ENCODE results near the gene AIP.

DNA sequence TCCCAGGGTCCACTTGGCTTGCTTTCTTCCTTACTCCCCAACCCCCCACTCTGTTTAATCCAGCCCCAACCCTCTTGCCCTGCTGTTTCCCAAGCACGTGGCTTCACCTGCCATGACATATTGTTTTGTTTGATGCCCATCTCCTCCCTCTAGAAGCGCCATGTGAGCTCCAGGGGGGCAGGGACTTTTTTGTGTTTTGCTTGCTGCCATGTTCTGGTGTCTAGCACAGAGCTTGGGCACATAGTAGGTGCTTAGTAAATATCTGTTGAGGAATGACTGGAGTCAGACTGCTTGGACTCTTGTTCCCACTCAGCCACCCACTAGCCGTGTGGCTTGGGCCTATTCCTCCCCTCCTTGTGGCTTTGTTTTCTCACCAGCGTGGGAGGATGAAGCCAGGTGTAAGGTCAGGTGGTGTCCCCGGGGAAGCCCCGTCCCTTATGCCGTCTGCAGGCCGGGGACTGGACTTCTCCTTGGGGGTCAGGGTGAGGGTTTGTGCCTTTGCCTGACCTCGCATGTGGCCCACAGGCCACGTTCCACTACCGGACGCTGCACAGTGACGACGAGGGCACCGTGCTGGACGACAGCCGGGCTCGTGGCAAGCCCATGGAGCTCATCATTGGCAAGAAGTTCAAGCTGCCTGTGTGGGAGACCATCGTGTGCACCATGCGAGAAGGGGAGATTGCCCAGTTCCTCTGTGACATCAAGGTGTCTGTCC, 3.8 kb downstream of the AIP start:
- TF ChIP-seq SP1 (IDR thresholded peaks at IDR 0.05; ENCODE audit: low read depth) (no peak), ZFX (IDR thresholded peaks at IDR 0.05) (no peak), MAX (IDR thresholded peaks at IDR 0.05) (no peak), RAD21 (IDR thresholded peaks at IDR 0.05; ENCODE audit: low read depth) (no peak), POLR2AphosphoS5 (IDR thresholded peaks at IDR 0.05; ENCODE audit: low read depth, low read length) (no peak), TCF7L2 (IDR thresholded peaks at IDR 0.05; ENCODE audit: borderline replicate concordance, extremely low read depth, insufficient read depth, insufficient read length) (no peak), POLR2A (IDR thresholded peaks at IDR 0.05; ENCODE audit: borderline replicate concordance, extremely low read depth, insufficient read depth, insufficient read length) (no peak), EGR1 (IDR thresholded peaks at IDR 0.05; ENCODE audit: low read depth) (no peak), ZNF274 (IDR thresholded peaks at IDR 0.05; ENCODE audit: low read depth, low read length) (no peak), EZH2 (IDR thresholded peaks at IDR 0.05) (no peak)
- TF ChIP-seq, protein P1, sequence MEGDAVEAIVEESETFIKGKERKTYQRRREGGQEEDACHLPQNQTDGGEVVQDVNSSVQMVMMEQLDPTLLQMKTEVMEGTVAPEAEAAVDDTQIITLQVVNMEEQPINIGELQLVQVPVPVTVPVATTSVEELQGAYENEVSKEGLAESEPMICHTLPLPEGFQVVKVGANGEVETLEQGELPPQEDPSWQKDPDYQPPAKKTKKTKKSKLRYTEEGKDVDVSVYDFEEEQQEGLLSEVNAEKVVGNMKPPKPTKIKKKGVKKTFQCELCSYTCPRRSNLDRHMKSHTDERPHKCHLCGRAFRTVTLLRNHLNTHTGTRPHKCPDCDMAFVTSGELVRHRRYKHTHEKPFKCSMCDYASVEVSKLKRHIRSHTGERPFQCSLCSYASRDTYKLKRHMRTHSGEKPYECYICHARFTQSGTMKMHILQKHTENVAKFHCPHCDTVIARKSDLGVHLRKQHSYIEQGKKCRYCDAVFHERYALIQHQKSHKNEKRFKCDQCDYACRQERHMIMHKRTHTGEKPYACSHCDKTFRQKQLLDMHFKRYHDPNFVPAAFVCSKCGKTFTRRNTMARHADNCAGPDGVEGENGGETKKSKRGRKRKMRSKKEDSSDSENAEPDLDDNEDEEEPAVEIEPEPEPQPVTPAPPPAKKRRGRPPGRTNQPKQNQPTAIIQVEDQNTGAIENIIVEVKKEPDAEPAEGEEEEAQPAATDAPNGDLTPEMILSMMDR (IDR thresholded peaks at IDR 0.05 in 2 of 3, conservative IDR thresholded peaks at IDR 0.05 in 1 of 3; ENCODE audit: borderline replicate concordance in 1 of 3, insufficient read depth in 1 of 3, low read depth in 2 of 3, low read length in 2 of 3) = no peak
- TF ChIP-seq, protein P2, sequence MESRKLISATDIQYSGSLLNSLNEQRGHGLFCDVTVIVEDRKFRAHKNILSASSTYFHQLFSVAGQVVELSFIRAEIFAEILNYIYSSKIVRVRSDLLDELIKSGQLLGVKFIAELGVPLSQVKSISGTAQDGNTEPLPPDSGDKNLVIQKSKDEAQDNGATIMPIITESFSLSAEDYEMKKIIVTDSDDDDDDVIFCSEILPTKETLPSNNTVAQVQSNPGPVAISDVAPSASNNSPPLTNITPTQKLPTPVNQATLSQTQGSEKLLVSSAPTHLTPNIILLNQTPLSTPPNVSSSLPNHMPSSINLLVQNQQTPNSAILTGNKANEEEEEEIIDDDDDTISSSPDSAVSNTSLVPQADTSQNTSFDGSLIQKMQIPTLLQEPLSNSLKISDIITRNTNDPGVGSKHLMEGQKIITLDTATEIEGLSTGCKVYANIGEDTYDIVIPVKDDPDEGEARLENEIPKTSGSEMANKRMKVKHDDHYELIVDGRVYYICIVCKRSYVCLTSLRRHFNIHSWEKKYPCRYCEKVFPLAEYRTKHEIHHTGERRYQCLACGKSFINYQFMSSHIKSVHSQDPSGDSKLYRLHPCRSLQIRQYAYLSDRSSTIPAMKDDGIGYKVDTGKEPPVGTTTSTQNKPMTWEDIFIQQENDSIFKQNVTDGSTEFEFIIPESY (IDR thresholded peaks at IDR 0.05; ENCODE audit: extremely low read depth, insufficient replicate concordance, low read length) = no peak
- TF ChIP-seq, protein P3, sequence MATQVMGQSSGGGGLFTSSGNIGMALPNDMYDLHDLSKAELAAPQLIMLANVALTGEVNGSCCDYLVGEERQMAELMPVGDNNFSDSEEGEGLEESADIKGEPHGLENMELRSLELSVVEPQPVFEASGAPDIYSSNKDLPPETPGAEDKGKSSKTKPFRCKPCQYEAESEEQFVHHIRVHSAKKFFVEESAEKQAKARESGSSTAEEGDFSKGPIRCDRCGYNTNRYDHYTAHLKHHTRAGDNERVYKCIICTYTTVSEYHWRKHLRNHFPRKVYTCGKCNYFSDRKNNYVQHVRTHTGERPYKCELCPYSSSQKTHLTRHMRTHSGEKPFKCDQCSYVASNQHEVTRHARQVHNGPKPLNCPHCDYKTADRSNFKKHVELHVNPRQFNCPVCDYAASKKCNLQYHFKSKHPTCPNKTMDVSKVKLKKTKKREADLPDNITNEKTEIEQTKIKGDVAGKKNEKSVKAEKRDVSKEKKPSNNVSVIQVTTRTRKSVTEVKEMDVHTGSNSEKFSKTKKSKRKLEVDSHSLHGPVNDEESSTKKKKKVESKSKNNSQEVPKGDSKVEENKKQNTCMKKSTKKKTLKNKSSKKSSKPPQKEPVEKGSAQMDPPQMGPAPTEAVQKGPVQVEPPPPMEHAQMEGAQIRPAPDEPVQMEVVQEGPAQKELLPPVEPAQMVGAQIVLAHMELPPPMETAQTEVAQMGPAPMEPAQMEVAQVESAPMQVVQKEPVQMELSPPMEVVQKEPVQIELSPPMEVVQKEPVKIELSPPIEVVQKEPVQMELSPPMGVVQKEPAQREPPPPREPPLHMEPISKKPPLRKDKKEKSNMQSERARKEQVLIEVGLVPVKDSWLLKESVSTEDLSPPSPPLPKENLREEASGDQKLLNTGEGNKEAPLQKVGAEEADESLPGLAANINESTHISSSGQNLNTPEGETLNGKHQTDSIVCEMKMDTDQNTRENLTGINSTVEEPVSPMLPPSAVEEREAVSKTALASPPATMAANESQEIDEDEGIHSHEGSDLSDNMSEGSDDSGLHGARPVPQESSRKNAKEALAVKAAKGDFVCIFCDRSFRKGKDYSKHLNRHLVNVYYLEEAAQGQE (IDR thresholded peaks at IDR 0.05; ENCODE audit: low read depth) = no peak

Data from HCT116 (cell line).